Right lobe of liver (tissue), 6 donors: ENCODE data around the gene UPB1. TPM values are rescaled to one million over a fixed set of nuclear protein-coding genes. Genes with fewer than 3 reads are reported as not detected.

Experiments
- ATAC-seq, 4 donors: fragments of 200-7000 bp; cut with Tn5 transposase; one replicate each; pipeline ENCODE4 v1.9.1; 2020; ENCODE audit warnings: mild to moderate bottlenecking in 4 of 4, moderate library complexity in 4 of 4
- DNase-seq, 3 donors: peaks; one replicate each; pipeline ENCODE4 v3.0.0-alpha.2; 2020
- H3K27ac ChIP-seq, 3 donors: fragments of 200-600 bp; one replicate each; pipeline ENCODE4 v1.8.0; 2022
- H3K27me3 ChIP-seq, 2 donors: fragments of 200-600 bp; one replicate each; pipeline ENCODE4 v1.8.0; 2022
- H3K36me3 ChIP-seq, 4 donors: fragments of 200-600 bp; sonication (generic) in 1 of 4; one replicate each; pipeline versions ENCODE4 v1.5.1 to v1.8.0; 2017 to 2022; ENCODE audit warnings: control low read depth in 1 of 4
- H3K4me1 ChIP-seq, 4 donors: fragments of 200-600 bp; sonication (generic) in 1 of 4; one replicate each; pipeline versions ENCODE4 v1.5.1 to v1.8.0; 2017 to 2022; ENCODE audit warnings: control low read depth in 1 of 4
- H3K4me3 ChIP-seq, 3 donors: fragments of 200-600 bp; one replicate each; pipeline ENCODE4 v1.8.0; 2022
- H3K9me3 ChIP-seq, 4 donors: fragments of 200-600 bp; sonication (generic) in 1 of 4; one replicate each; pipeline versions ENCODE4 v1.5.1 to v1.8.0; 2017 to 2022; ENCODE audit warnings: control low read depth in 1 of 4
- CTCF ChIP-seq, 4 donors: fragments of 200-600 bp in 3 of 4; fragments of 450-650 bp in 1 of 4; IDR thresholded peaks; one replicate each; pipeline versions ENCODE4 v1.5.1 to v1.8.0; 2016 to 2022; ENCODE audit warnings: antibody characterized with exemption in 4 of 4, mild to moderate bottlenecking in 2 of 4
- POLR2A ChIP-seq: fragments of 450-650 bp; IDR thresholded peaks from one replicate; pipeline ENCODE4 v1.6.1; 2017; ENCODE audit warnings: antibody characterized with exemption, mild to moderate bottlenecking
- WGBS: methylation state at CpG from one replicate; pipeline ENCODE4 v1.1.6; 2018; ENCODE audit warnings: low coverage, low lambda C conversion rate; ENCODE audit not compliant: insufficient coverage; ENCODE audit errors: missing lambda C conversion rate; 5-methylcytosine and 5-hydroxymethylcytosine counted together
- intact Hi-C, 2 donors: fragments of 100-400 bp; cut with DNase I; formaldehyde crosslinking; loops; one replicate each; pipeline versions ENCODE4 v1.11.2 to v1.14.1; 2022
- total RNA-seq, 6 experiments: library from RNA; depleted of rRNA in 2 of 6; stranded (reverse); fragments of >200 nt in 2 of 6; fragmentation: NEBNext Ultra II Directional in 3 of 6; extraction: Animal tissue kit (Norgen Biotek cat#: 25700) in 3 of 6; gene quantifications; one replicate each; pipeline versions ENCODE4 v1.1.0 to v1.2.4, GENCODE V29; 2016 to 2023
- donor health status: DM: no; HTN: yes; CAD: no.
- donor health status: DM: no; HTN: no; CAD: no.
- donor health status: DM: no; HTN: no; CAD: no.
- donor health status: DM: no; HTN: yes; CAD: no.
- donor health status: DM: no; HTN: yes; CAD: no.

The UPB1 gene
- total RNA-seq, 6 experiments from 2014 or later: 50.6 to 169 (median 100) TPM

DNA sequence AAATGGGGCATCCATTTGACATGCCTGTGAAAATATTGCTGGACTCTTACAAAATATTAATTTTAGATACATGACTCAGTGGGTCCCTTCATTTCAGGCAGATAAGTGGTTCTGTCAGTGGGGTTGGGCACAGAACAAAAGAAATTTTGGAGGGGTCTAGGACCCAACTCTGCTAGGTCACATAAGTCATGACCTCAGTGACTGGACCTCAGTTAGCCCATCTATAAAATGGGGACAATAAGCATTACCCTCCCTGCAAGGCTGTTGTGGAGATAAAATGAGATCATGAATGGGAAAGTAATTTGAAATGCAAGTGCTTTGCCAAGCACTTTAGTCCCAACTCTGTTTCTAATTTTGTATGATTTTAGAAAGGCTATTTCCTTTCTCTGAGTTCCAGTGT lies 44.0 kb upstream of the UPB1 start:
- Histone ChIP-seq H3K27me3 (no peaks in the 10 kb centered on the region), H3K36me3 (no peaks in the 10 kb centered on the region), H3K9me3 (no peaks in the 10 kb centered on the region), H3K27ac (no peak overlapping the region), H3K4me3 (no peak overlapping the region), H3K4me1 (peaks cover 0 to 13% (median under 1%) of the 10 kb centered on the region in 4 donors)
- ATAC-seq (no peak), DNase-seq (no peak)
- intact Hi-C loops: no loop called here
- no peak for TF ChIP-seq POLR2A
- TF ChIP-seq CTCF (IDR thresholded peaks at IDR 0.05): no peak

DNA sequence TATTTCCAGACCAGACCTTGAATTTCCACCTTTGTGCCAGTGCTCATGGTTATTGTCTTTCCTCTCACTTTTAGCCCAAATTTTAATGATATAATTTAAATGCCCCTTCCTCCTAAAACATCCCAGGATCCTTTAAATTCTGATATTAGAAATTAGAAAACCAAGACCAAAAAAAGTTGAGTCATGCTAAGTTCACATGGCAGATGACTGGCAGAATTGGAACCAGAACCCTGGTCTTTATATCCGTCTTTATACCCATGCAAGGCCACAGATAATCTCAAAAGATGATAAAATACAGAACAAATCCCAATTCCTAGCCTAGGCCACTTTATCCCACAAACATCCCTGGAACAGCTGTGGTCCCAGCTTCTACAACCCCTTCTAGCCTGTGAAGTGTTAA lies 41.3 kb upstream of the UPB1 start:
- WGBS: 75% methylated on average over 1 of the region's 1 CpG
- Histone ChIP-seq H3K27me3 (no peaks in the 10 kb centered on the region), H3K36me3 (peaks cover 0 to 5% (median 0%) of the 10 kb centered on the region in 4 donors), H3K4me3 (no peak overlapping the region), H3K9me3 (no peaks in the 10 kb centered on the region), H3K27ac (no peak overlapping the region), H3K4me1 (peaks cover 0 to 15% (median 2%) of the 10 kb centered on the region in 4 donors)
- TF ChIP-seq POLR2A (no peak), CTCF (IDR thresholded peaks at IDR 0.05) (no peak)
- ATAC-seq (no peak), DNase-seq (no peak)
- intact Hi-C loops: no loop called here

DNA sequence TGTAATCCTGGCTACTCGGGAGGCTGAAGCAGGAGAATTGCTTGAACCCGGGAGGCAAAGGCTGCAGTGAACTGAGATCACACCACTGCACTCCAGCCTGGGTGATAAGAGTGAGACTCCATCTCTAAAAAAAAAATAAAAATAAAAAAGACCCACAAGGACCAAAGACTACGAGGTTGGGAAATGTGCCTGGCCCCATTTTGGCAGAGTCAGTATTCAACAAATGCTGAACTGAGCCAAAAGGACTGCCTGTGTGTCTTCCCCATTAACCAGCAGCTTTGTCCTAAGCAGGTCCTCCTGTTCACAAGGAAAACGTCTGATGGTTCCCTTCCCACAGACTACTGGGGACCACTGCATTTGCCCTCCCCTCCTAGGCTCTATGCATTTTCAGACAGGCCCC lies 40.1 kb upstream of the UPB1 start:
- no peak for TF ChIP-seq POLR2A
- TF ChIP-seq CTCF (IDR thresholded peaks at IDR 0.05): no peak
- ATAC-seq (peak in 3 of 4 donors; percentile 10 to 22 (median 17)), DNase-seq (peak in 1 of 3 donors; percentile 44)
- intact Hi-C loops: no loop called here
- Histone ChIP-seq H3K4me1 (peaks cover 0 to 15% (median 2%) of the 10 kb centered on the region in 4 donors), H3K4me3 (no peak overlapping the region), H3K36me3 (peaks cover 0 to 13% (median under 1%) of the 10 kb centered on the region in 4 donors), H3K27me3 (no peaks in the 10 kb centered on the region), H3K9me3 (no peaks in the 10 kb centered on the region), H3K27ac (no peak overlapping the region)
- 58% methylated on average over 4 of the region's 4 CpGs for WGBS

GRCh38 chr22:24455751-24456426 lies 39.2 kb upstream of the UPB1 start:
- Histone ChIP-seq H3K27ac (no peak overlapping the region), H3K4me3 (no peak overlapping the region), H3K36me3 (peaks cover 0 to 13% (median 3%) of the 10 kb centered on the region in 4 donors), H3K9me3 (no peaks in the 10 kb centered on the region), H3K27me3 (no peaks in the 10 kb centered on the region), H3K4me1 (peaks cover 0 to 13% (median 3%) of the 10 kb centered on the region in 4 donors)
- DNase-seq (peak; percentile 65 to 85 (median 82)), ATAC-seq (peak; percentile 84 to 87 (median 86))
- TF ChIP-seq CTCF (IDR thresholded peaks at IDR 0.05) (no peak), POLR2A (no peak)
- intact Hi-C loops: no loop called here
- WGBS: 34% methylated on average over 9 of the region's 9 CpGs
